ENCODE measurements around the gene ZNF385A.
A peak's percentile ranks its signal among the peaks of the same experiment; 100 is the strongest.

Gene ZNF385A

GRCh38 chr12:54415221-54415929, 30.8 kb upstream of the ZNF385A start:
- no peak for DNase-seq (ENCODE audit: low spot score)

GRCh38 chr12:54413284-54414190, 29.0 kb upstream of the ZNF385A start:
- DNase-seq (ENCODE audit: low spot score): peak; percentile 50

GRCh38 chr12:54412786-54413185, 28.3 kb upstream of the ZNF385A start:
- DNase-seq (ENCODE audit: low spot score): no peak

- no peak for DNase-seq (ENCODE audit: low spot score)
Measured at GRCh38 chr12:54412348-54412747, 27.8 kb upstream of the ZNF385A start.

GRCh38 chr12:54411391-54412241, 27.1 kb upstream of the ZNF385A start:
- peak; percentile 53 for DNase-seq (ENCODE audit: low spot score)

GRCh38 chr12:54409267-54409666, 24.7 kb upstream of the ZNF385A start:
- DNase-seq (ENCODE audit: low spot score): no peak

GRCh38 chr12:54407183-54407905, 22.8 kb upstream of the ZNF385A start:
- no peak for DNase-seq (ENCODE audit: low spot score)

GRCh38 chr12:54405573-54405972, 21.0 kb upstream of the ZNF385A start:
- no peak for DNase-seq (ENCODE audit: low spot score)

- DNase-seq (ENCODE audit: low spot score): no peak
Measured at GRCh38 chr12:54405106-54405505, 20.6 kb upstream of the ZNF385A start.

GRCh38 chr12:54404061-54405004, 19.8 kb upstream of the ZNF385A start:
- DNase-seq (ENCODE audit: low spot score): peak; percentile 61

GRCh38 chr12:54401119-54401518, 16.6 kb upstream of the ZNF385A start:
- no peak for DNase-seq (ENCODE audit: low spot score)

GRCh38 chr12:54398995-54399793, 14.7 kb upstream of the ZNF385A start:
- peak; percentile 85 for DNase-seq (ENCODE audit: low spot score)

GRCh38 chr12:54398218-54398617, 13.7 kb upstream of the ZNF385A start:
- no peak for DNase-seq (ENCODE audit: low spot score)

GRCh38 chr12:54397157-54397556, 12.6 kb upstream of the ZNF385A start:
- DNase-seq (ENCODE audit: low spot score): no peak

- no peak for DNase-seq (ENCODE audit: low spot score)
Measured at GRCh38 chr12:54395545-54395944, 11.0 kb upstream of the ZNF385A start.

- no peak for DNase-seq (ENCODE audit: low spot score)
Measured at GRCh38 chr12:54394986-54395385, 10.5 kb upstream of the ZNF385A start.

GRCh38 chr12:54394281-54394719, 9.8 kb upstream of the ZNF385A start:
- DNase-seq (ENCODE audit: low spot score): no peak

- no peak for DNase-seq (ENCODE audit: low spot score)
Measured at GRCh38 chr12:54393743-54394142, 9.2 kb upstream of the ZNF385A start.

- no peak for DNase-seq (ENCODE audit: low spot score)
Measured at GRCh38 chr12:54393207-54393609, 8.7 kb upstream of the ZNF385A start.

Measured in germinal center (tissue), 1 donor.